K562 (cell line): ENCODE results near the gene SOX15. TPM values are rescaled to one million over a fixed set of nuclear protein-coding genes. Genes with fewer than 3 reads are reported as not detected.

ENCODE experiments used
- ATAC-seq: fragments of 200-7000 bp; cut with Tn5 transposase; 3 replicates; pipeline ENCODE4 v1.9.1; 2020; ENCODE audit warnings: moderate library complexity
- BruUV-seq: library from RNA; stranded (reverse); fragments of 400-500 nt; replicated peaks from 2 replicates; lab custom pipeline; 2021; lab: Mats Ljungman, UMichigan
- CTCF ChIA-PET: fragments of 300-600 bp; formaldehyde crosslinking; extraction: SDS; loops from one replicate; lab custom pipeline; 2021; ENCODE audit warnings: low intra/inter-chr PET ratio; lab: Yijun Ruan, JAX
- POLR2A ChIA-PET: fragments of 300-600, 350-650 bp; sonication (Branson Sonifier 250); formaldehyde crosslinking; extraction: SDS; loops from one replicate; lab custom pipeline; 2021; ENCODE audit warnings: antibody characterized with exemption, inconsistent platforms; lab: Yijun Ruan, JAX
- DNase-seq, 4 experiments: peaks; one replicate each; pipeline versions ENCODE4 v3.0.0 to v3.0.0-alpha.2; 2011 to 2018; ENCODE audit warnings: low spot score in 3 of 4, mixed read lengths in 3 of 4; ENCODE audit errors: extremely low read depth in 1 of 4
- FAIRE-seq: peaks from 2 replicates; lab custom pipeline; 2011; peaks lifted over from hg19 to GRCh38; lab: Jason Lieb, UNC
- H2AFZ ChIP-seq: 2 replicates; pipeline ENCODE4 v1.6.0; 2011; ENCODE audit warnings: low read depth, low read length, control low read depth, inconsistent platforms
- H3K27ac ChIP-seq: fragments of 200-600 bp; 3 replicates; pipeline ENCODE4 v1.8.0; 2011; ENCODE audit warnings: low read depth, mild to moderate bottlenecking, control low read depth, inconsistent platforms, low read length, moderate library complexity, mixed read lengths; ENCODE audit errors: extremely low read depth
- H3K27me3 ChIP-seq, 2 experiments: fragments of 300-600 bp in 1 of 2; 2 replicates in 1 of 2; 3 replicates in 1 of 2; pipeline versions ENCODE4 v1.6.0 to v1.8.0; 2011; ENCODE audit warnings: inconsistent platforms in 2 of 2, low read length in 2 of 2, mild to moderate bottlenecking in 1 of 2, mixed read lengths in 1 of 2, moderate library complexity in 1 of 2; ENCODE audit not compliant: control insufficient read depth in 2 of 2, insufficient read depth in 2 of 2
- H3K36me3 ChIP-seq: fragments of 300-600 bp; 3 replicates; pipeline ENCODE4 v1.8.0; 2011; ENCODE audit warnings: mild to moderate bottlenecking, low read length, inconsistent platforms; ENCODE audit not compliant: control insufficient read depth, insufficient read depth
- H3K4me1 ChIP-seq, 2 experiments: fragments of 200-600 bp in 1 of 2; replicated peaks in 1 of 2; 2 replicates in 1 of 2; 3 replicates in 1 of 2; pipeline versions ENCODE4 v1.5.1 to v1.8.0; 2011; ENCODE audit warnings: inconsistent platforms in 2 of 2, low read length in 2 of 2, mild to moderate bottlenecking in 1 of 2, mixed read lengths in 1 of 2, moderate library complexity in 1 of 2; ENCODE audit not compliant: control insufficient read depth in 2 of 2, insufficient read depth in 2 of 2
- H3K4me2 ChIP-seq: 2 replicates; pipeline ENCODE4 v1.6.1; 2011; ENCODE audit warnings: low read length, control low read depth, inconsistent platforms, mixed read lengths; ENCODE audit not compliant: insufficient read depth
- H3K4me3 ChIP-seq: fragments of 200-600 bp; sonication (generic), shearing (Covaris generic); 2 replicates; pipeline ENCODE4 v1.5.1; 2016; ENCODE audit warnings: control low read depth, inconsistent platforms
- H3K79me2 ChIP-seq: fragments of 200-600 bp; 3 replicates; pipeline ENCODE4 v1.8.0; 2011; ENCODE audit warnings: low read length, inconsistent platforms; ENCODE audit not compliant: control insufficient read depth, insufficient read depth
- H3K9ac ChIP-seq, 2 experiments: 2 replicates each; pipeline versions ENCODE4 v1.6.0 to v1.6.1; 2011; ENCODE audit warnings: low read depth in 2 of 2, low read length in 2 of 2, control low read depth in 1 of 2, inconsistent platforms in 1 of 2, mild to moderate bottlenecking in 1 of 2, mixed read lengths in 1 of 2; ENCODE audit not compliant: insufficient read depth in 1 of 2
- H3K9me1 ChIP-seq: one replicate; pipeline ENCODE4 v1.6.0; 2011; ENCODE audit warnings: inconsistent platforms, mild to moderate bottlenecking, low read length, moderate library complexity; ENCODE audit not compliant: control insufficient read depth, insufficient read depth
- H3K9me3 ChIP-seq: replicated peaks from 2 replicates; pipeline ENCODE4 v1.5.1; 2011; ENCODE audit warnings: low read depth, low read length, inconsistent platforms; ENCODE audit not compliant: control insufficient read depth, insufficient read depth
- H4K20me1 ChIP-seq: replicated peaks from 2 replicates; pipeline ENCODE4 v1.6.1; 2011; ENCODE audit warnings: low read length, inconsistent platforms, mixed read lengths; ENCODE audit not compliant: control insufficient read depth, insufficient read depth
- ARID1B ChIP-seq: fragments of 450-650 bp; IDR thresholded peaks from 2 replicates; pipeline ENCODE4 v1.6.1; 2016; ENCODE audit warnings: antibody characterized with exemption, mild to moderate bottlenecking, inconsistent platforms
- CCNT2 ChIP-seq: IDR thresholded peaks from 2 replicates; pipeline ENCODE4 v1.6.1; 2011; ENCODE audit warnings: borderline replicate concordance, low read depth, mild to moderate bottlenecking, moderate library complexity, mixed read lengths, low read length; ENCODE audit not compliant: insufficient read length; ENCODE audit errors: extremely low read depth
- CREM ChIP-seq: IDR thresholded peaks from 2 replicates; pipeline ENCODE4 v1.6.1; 2014; ENCODE audit warnings: antibody characterized with exemption, low read depth
- FOXJ2 ChIP-seq: fragments of 200-800 bp; sonication (Bioruptor generic); IDR thresholded peaks from 2 replicates; pipeline ENCODE4 v1.6.1; 2016; ENCODE audit warnings: missing genetic modification characterization, missing compliant biosample characterization
- LEF1 ChIP-seq: fragments of 450-650 bp; IDR thresholded peaks from 2 replicates; pipeline ENCODE4 v1.6.1; 2016; ENCODE audit warnings: mild to moderate bottlenecking
- NCOA4 ChIP-seq: fragments of 450-650 bp; IDR thresholded peaks from 2 replicates; pipeline ENCODE4 v1.6.1; 2018; ENCODE audit warnings: mild to moderate bottlenecking; ENCODE audit not compliant: partially characterized antibody
- ZNF274 ChIP-seq: IDR thresholded peaks from 2 replicates; pipeline ENCODE4 v1.6.1; 2011; ENCODE audit warnings: low read depth, mild to moderate bottlenecking, low read length, moderate library complexity, borderline replicate concordance
- ZNF324 ChIP-seq: fragments of 250-450 bp; sonication (Bioruptor Pico); IDR thresholded peaks from 2 replicates; pipeline ENCODE4 v1.4.0; 2020; ENCODE audit warnings: mild to moderate bottlenecking
- ZNF384 ChIP-seq: IDR thresholded peaks from 2 replicates; pipeline ENCODE4 v1.6.1; 2012; ENCODE audit warnings: low read depth, low read length, improper control_type of control experiment
- ZNF507 ChIP-seq: conservative IDR thresholded peaks from 2 replicates; pipeline ENCODE4 v1.6.1; 2017; ENCODE audit warnings: missing genetic modification characterization, missing compliant biosample characterization
- ZNF586 ChIP-seq: fragments of 450-650 bp; formaldehyde crosslinking; conservative IDR thresholded peaks from 2 replicates; pipeline ENCODE4 v1.4.0; 2020; ENCODE audit warnings: mild to moderate bottlenecking, moderate library complexity
- ZSCAN29 ChIP-seq: fragments of 450-650 bp; IDR thresholded peaks from 2 replicates; pipeline ENCODE4 v1.6.1; 2017
- WGBS: fragments of 100-300 bp; shearing (Covaris generic); methylation state at CpG from one replicate; pipeline ENCODE4 v1.1.6; 2016; ENCODE audit warnings: low coverage, mixed read lengths; ENCODE audit not compliant: insufficient coverage; ENCODE audit errors: missing lambda C conversion rate; 5-methylcytosine and 5-hydroxymethylcytosine counted together
- in situ Hi-C: fragments of 300-500 bp; cut with MboI; formaldehyde crosslinking; loops from 4 replicates; pipeline ENCODE4 v1.15.0; 2018; ENCODE audit warnings: inconsistent platforms, mixed read lengths
- intact Hi-C: fragments of 100-400 bp; cut with micrococcal nuclease; formaldehyde crosslinking; loops from 2 replicates; pipeline ENCODE4 v1.14.2; 2022
- polyA plus RNA-seq, 8 experiments: library from polyadenylated mRNA; depleted of rRNA in 4 of 8; stranded (reverse) in 5 of 8; unstranded in 3 of 8; fragments of >200 nt; fragmentation: Nextera tagmentation in 2 of 8; fragmentation: Illumina TruSeq in 1 of 8; extraction: Ambion mirVana in 2 of 8; extraction: Trizol in 1 of 8; gene quantifications; 2 replicates each; pipeline versions ENCODE4 v1.2.1 to v1.2.3, GENCODE V29; 2011 to 2014; ENCODE audit warnings: inconsistent platforms in 1 of 8, missing spikeins in 1 of 8
- total RNA-seq, 7 experiments: library from RNA; depleted of rRNA in 6 of 7; stranded (reverse); fragments of >200 nt in 6 of 7; fragmentation: Illumina TruSeq in 2 of 7; extraction: Trizol in 2 of 7; gene quantifications; 2 replicates each; pipeline versions ENCODE4 v1.2.1 to v1.2.3, GENCODE V29; 2011 to 2021; ENCODE audit warnings: low replicate concordance in 1 of 7
- TF ChIP-seq, protein P1 (sequence below): sonication (generic); formaldehyde crosslinking; IDR thresholded peaks from 2 replicates; pipeline ENCODE4 v1.8.0; 2023; ENCODE audit warnings: mild to moderate bottlenecking, missing genetic modification reagents

The SOX15 gene
- total and polyA plus RNA-seq, 9 of the 15 experiments (the other 6 are each of a cell fraction or from before 2014, with no cell fraction given) = 0.07 to 0.33 (median 0.19) TPM; not detected in 5

DNA sequence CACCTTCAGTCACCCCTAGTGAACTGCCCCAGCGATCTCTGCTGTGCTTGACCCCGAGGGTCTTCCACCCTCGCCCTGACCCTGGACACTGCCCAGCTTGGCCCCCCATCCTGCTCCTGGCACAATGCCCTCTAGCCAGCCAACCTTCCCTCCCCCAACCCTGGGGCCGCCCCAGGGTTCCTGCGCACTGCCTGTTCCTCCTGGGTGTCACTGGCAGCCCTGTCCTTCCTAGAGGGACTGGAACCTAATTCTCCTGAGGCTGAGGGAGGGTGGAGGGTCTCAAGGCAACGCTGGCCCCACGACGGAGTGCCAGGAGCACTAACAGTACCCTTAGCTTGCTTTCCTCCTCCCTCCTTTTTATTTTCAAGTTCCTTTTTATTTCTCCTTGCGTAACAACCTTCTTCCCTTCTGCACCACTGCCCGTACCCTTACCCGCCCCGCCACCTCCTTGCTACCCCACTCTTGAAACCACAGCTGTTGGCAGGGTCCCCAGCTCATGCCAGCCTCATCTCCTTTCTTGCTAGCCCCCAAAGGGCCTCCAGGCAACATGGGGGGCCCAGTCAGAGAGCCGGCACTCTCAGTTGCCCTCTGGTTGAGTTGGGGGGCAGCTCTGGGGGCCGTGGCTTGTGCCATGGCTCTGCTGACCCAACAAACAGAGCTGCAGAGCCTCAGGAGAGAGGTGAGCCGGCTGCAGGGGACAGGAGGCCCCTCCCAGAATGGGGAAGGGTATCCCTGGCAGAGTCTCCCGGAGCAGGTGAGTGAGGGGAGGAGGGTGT, 31.2 kb downstream of the SOX15 start, which contains the start of gene TNFSF13:
Gene TNFSF13 (plus strand): TSS at position 207 of the 776 bp plus-strand sequence. CDS start 290 bp downstream, at position 497.
- FAIRE-seq = no peak
- Histone ChIP-seq H3K36me3 (peaks cover 8% of the 10 kb centered on the region; the same call in 1 of the 3 replicates), H3K4me1 (peaks cover 12 to 55% of the 10 kb centered on the region in 2 experiments; a peak in 4 of 5 replicates), H3K79me2 (peaks cover 25% of the 10 kb centered on the region), H3K27ac (no peak within 1 kb of the TSS), H3K9me1 (no peaks in the 10 kb centered on the region), H3K9me3 (no peaks in the 10 kb centered on the region), H4K20me1 (no peaks in the 10 kb centered on the region), H3K27me3 (no peaks in the 10 kb centered on the region)
- intact Hi-C loops = no loop called here
- DNase-seq = no peak
- WGBS = 43% methylated on average over 5 of the region's 16 CpGs
- CTCF ChIA-PET = interaction anchor here (1.9 kb wide), 1 partner anchor 203 kb away, joined by 9 read pairs; no protein-coding TSS in a partner anchor
- TF ChIP-seq ZNF324 (CRISPR knock-in tag) = no peak
- TF ChIP-seq ZNF586 (CRISPR knock-in tag) = no peak
- no peak for TF ChIP-seq ARID1B
- no peak for TF ChIP-seq ZNF384
- no peak for TF ChIP-seq NCOA4
- no peak for TF ChIP-seq CREM
- no peak for TF ChIP-seq FOXJ2 (tag)
- no peak for TF ChIP-seq LEF1
- no peak for TF ChIP-seq ZNF507 (tag)
- no peak for TF ChIP-seq ZSCAN29
- TF ChIP-seq, protein P1, sequence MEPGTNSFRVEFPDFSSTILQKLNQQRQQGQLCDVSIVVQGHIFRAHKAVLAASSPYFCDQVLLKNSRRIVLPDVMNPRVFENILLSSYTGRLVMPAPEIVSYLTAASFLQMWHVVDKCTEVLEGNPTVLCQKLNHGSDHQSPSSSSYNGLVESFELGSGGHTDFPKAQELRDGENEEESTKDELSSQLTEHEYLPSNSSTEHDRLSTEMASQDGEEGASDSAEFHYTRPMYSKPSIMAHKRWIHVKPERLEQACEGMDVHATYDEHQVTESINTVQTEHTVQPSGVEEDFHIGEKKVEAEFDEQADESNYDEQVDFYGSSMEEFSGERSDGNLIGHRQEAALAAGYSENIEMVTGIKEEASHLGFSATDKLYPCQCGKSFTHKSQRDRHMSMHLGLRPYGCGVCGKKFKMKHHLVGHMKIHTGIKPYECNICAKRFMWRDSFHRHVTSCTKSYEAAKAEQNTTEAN (CRISPR knock-in tag) = no peak
- TF ChIP-seq CCNT2 = no peak
- no peak for TF ChIP-seq ZNF274
- TF ChIP-seq, all 486 proteins: peak for 0
- no TSS peak for BruUV-seq
- in situ Hi-C loops = loop anchor here (10.0 to 25.0 kb wide), 2 partner anchors 204 to 521 kb away; partner anchors contain the start of genes KCTD11, SLC16A11, SLC16A13 and TMEM95
- Histone ChIP-seq H3K9ac (peak within 1 kb of the TSS in 1 of 2 experiments; percentile 61; a peak in 2 of 4 replicates), H3K4me2 (no peak within 1 kb of the TSS), H2AFZ (peak within 1 kb of the TSS; percentile 53; the same call in 1 of the 2 replicates), H3K4me3 (no peak within 1 kb of the TSS)
- POLR2A ChIA-PET = interaction anchor here (0.6 kb wide), 1 partner anchor 272 kb away, joined by 3 read pairs; no protein-coding TSS in a partner anchor
- ATAC-seq = no peak
